ENCODE results near the gene EML5. TPM values are rescaled to one million over a fixed set of nuclear protein-coding genes. Genes with fewer than 3 reads are reported as not detected.
A peak's percentile ranks its signal among the peaks of the same experiment; 100 is the strongest.

Gene EML5
- total and polyA plus RNA-seq, 3 experiments from 2014 or later = 0.86 to 3.6 (median 3.2) TPM

- Histone ChIP-seq H3K4me1 (ENCODE audit: insufficient read depth, low read length) (no peaks in the 10 kb centered on the region), H3K4me3 (ENCODE audit: low read length) (no peak overlapping the region), H3K27ac (ENCODE audit: low read depth, low read length) (no peak overlapping the region), H3K36me3 (ENCODE audit: insufficient read depth, low read length) (peaks cover 18% of the 10 kb centered on the region), H3K9me3 (ENCODE audit: low read length) (no peaks in the 10 kb centered on the region), H3K27me3 (ENCODE audit: insufficient read depth, low read length, poor library complexity, severe bottlenecking) (no peaks in the 10 kb centered on the region)
- Mint-ChIP-seq H3K36me3 (peaks cover 13 to 72% (median 31%) of the 10 kb centered on the region in 3 donors), H3K4me1 (peaks cover 10 to 27% (median 18%) of the 10 kb centered on the region in 3 donors), H3K27me3 (no peaks in the 10 kb centered on the region), H3K27ac (peak overlapping the region in 3 of 8 donors; percentile 58 to 64 (median 61)), H3K9me3 (no peaks in the 10 kb centered on the region), H3K4me3 (no peak overlapping the region)
- no peak for DNase-seq
- POLR2A ChIA-PET = no interaction called here
- CTCF ChIA-PET = no interaction called here
Observed at GRCh38 chr14:88613552-88614010, 179.2 kb downstream of the EML5 start.

GRCh38 chr14:88612981-88613380 is 179.8 kb downstream of the EML5 start:
- Histone ChIP-seq H3K9me3 (ENCODE audit: low read length) (no peaks in the 10 kb centered on the region), H3K4me1 (ENCODE audit: insufficient read depth, low read length) (no peaks in the 10 kb centered on the region), H3K27me3 (ENCODE audit: insufficient read depth, low read length, poor library complexity, severe bottlenecking) (no peaks in the 10 kb centered on the region), H3K27ac (ENCODE audit: low read depth, low read length) (no peak overlapping the region), H3K4me3 (ENCODE audit: low read length) (no peak overlapping the region), H3K36me3 (ENCODE audit: insufficient read depth, low read length) (peaks cover 24% of the 10 kb centered on the region)
- ChIA-PET CTCF (no interaction called here), POLR2A (no interaction called here)
- Mint-ChIP-seq H3K9me3 (no peaks in the 10 kb centered on the region), H3K4me3 (no peak overlapping the region), H3K27me3 (no peaks in the 10 kb centered on the region), H3K27ac (peak overlapping the region in 2 of 8 donors; percentile 28 to 50), H3K36me3 (peaks cover 19 to 73% (median 33%) of the 10 kb centered on the region in 3 donors), H3K4me1 (peaks cover 10 to 27% (median 18%) of the 10 kb centered on the region in 3 donors)
- no peak for DNase-seq

- H3K4me3 ChIP-seq (ENCODE audit: low read length) = no peak overlapping the region
- no peaks in the 10 kb centered on the region for H3K9me3 ChIP-seq (ENCODE audit: low read length)
- Mint-ChIP-seq H3K4me3 (no peak overlapping the region), H3K27me3 (no peaks in the 10 kb centered on the region), H3K27ac (peak overlapping the region in 7 of 8 donors; percentile 6 to 81 (median 41)), H3K4me1 (peaks cover 10 to 27% (median 18%) of the 10 kb centered on the region in 3 donors), H3K9me3 (no peaks in the 10 kb centered on the region), H3K36me3 (peaks cover 20 to 81% (median 41%) of the 10 kb centered on the region in 3 donors)
- no peak overlapping the region for H3K27ac ChIP-seq (ENCODE audit: low read depth, low read length)
- DNase-seq = no peak
- CTCF ChIA-PET = no interaction called here
- H3K4me1 ChIP-seq (ENCODE audit: insufficient read depth, low read length) = no peaks in the 10 kb centered on the region
- H3K27me3 ChIP-seq (ENCODE audit: insufficient read depth, low read length, poor library complexity, severe bottlenecking) = no peaks in the 10 kb centered on the region
- H3K36me3 ChIP-seq (ENCODE audit: insufficient read depth, low read length) = peaks cover 32% of the 10 kb centered on the region
- POLR2A ChIA-PET = no interaction called here
Observed at GRCh38 chr14:88611878-88612277, 180.9 kb downstream of the EML5 start.

GRCh38 chr14:88607829-88608228 is 184.9 kb downstream of the EML5 start:
- no peaks in the 10 kb centered on the region for H3K27me3 Mint-ChIP-seq
- Histone ChIP-seq H3K36me3 (ENCODE audit: insufficient read depth, low read length) (peaks cover 42% of the 10 kb centered on the region), H3K4me1 (ENCODE audit: insufficient read depth, low read length) (no peaks in the 10 kb centered on the region), H3K27ac (ENCODE audit: low read depth, low read length) (no peak overlapping the region), H3K9me3 (ENCODE audit: low read length) (no peaks in the 10 kb centered on the region), H3K27me3 (ENCODE audit: insufficient read depth, low read length, poor library complexity, severe bottlenecking) (no peaks in the 10 kb centered on the region), H3K4me3 (ENCODE audit: low read length) (no peak overlapping the region)
- ChIA-PET POLR2A (no interaction called here), CTCF (no interaction called here)
- no peak overlapping the region for H3K27ac Mint-ChIP-seq
- H3K36me3 Mint-ChIP-seq = peaks cover 19 to 88% (median 55%) of the 10 kb centered on the region in 3 donors
- peaks cover 7 to 20% (median 10%) of the 10 kb centered on the region in 3 donors for H3K4me1 Mint-ChIP-seq
- no peak for DNase-seq
- no peak overlapping the region for H3K4me3 Mint-ChIP-seq
- no peaks in the 10 kb centered on the region for H3K9me3 Mint-ChIP-seq

GRCh38 chr14:88605594-88605993 is 187.2 kb downstream of the EML5 start:
- DNase-seq = no peak
- CTCF ChIA-PET = no interaction called here
- no peaks in the 10 kb centered on the region for H3K9me3 Mint-ChIP-seq
- no peaks in the 10 kb centered on the region for H3K27me3 Mint-ChIP-seq
- POLR2A ChIA-PET = no interaction called here
- H3K27ac Mint-ChIP-seq = peak overlapping the region in 1 of 8 donors; percentile 34
- Histone ChIP-seq H3K27ac (ENCODE audit: low read depth, low read length) (no peak overlapping the region), H3K4me1 (ENCODE audit: insufficient read depth, low read length) (no peaks in the 10 kb centered on the region), H3K36me3 (ENCODE audit: insufficient read depth, low read length) (peaks cover 46% of the 10 kb centered on the region), H3K9me3 (ENCODE audit: low read length) (no peaks in the 10 kb centered on the region), H3K4me3 (ENCODE audit: low read length) (no peak overlapping the region), H3K27me3 (ENCODE audit: insufficient read depth, low read length, poor library complexity, severe bottlenecking) (no peaks in the 10 kb centered on the region)
- no peak overlapping the region for H3K4me3 Mint-ChIP-seq
- peaks cover 3 to 12% (median 4%) of the 10 kb centered on the region in 3 donors for H3K4me1 Mint-ChIP-seq
- H3K36me3 Mint-ChIP-seq = peaks cover 23 to 89% (median 49%) of the 10 kb centered on the region in 3 donors

- Mint-ChIP-seq H3K4me1 (peaks cover 15 to 25% (median 16%) of the 10 kb centered on the region in 3 donors), H3K9me3 (no peaks in the 10 kb centered on the region), H3K27me3 (no peaks in the 10 kb centered on the region), H3K27ac (peak overlapping the region in 1 of 8 donors; percentile 47), H3K4me3 (no peak overlapping the region), H3K36me3 (peaks cover 16 to 86% (median 45%) of the 10 kb centered on the region in 3 donors)
- CTCF ChIA-PET = no interaction called here
- Histone ChIP-seq H3K27ac (ENCODE audit: low read depth, low read length) (no peak overlapping the region), H3K4me3 (ENCODE audit: low read length) (no peak overlapping the region), H3K36me3 (ENCODE audit: insufficient read depth, low read length) (peaks cover 36% of the 10 kb centered on the region), H3K9me3 (ENCODE audit: low read length) (no peaks in the 10 kb centered on the region), H3K4me1 (ENCODE audit: insufficient read depth, low read length) (peaks cover 12% of the 10 kb centered on the region), H3K27me3 (ENCODE audit: insufficient read depth, low read length, poor library complexity, severe bottlenecking) (no peaks in the 10 kb centered on the region)
- no peak for DNase-seq
- POLR2A ChIA-PET = no interaction called here
Observed at GRCh38 chr14:88604212-88604611, 188.5 kb downstream of the EML5 start.

GRCh38 chr14:88599761-88600439 is 192.9 kb downstream of the EML5 start:
- H3K4me1 Mint-ChIP-seq = peaks cover 21 to 29% (median 23%) of the 10 kb centered on the region in 3 donors
- CTCF ChIA-PET = no interaction called here

GRCh38 chr14:88599326-88599725 is 193.4 kb downstream of the EML5 start:
- Mint-ChIP-seq H3K27me3 (no peaks in the 10 kb centered on the region), H3K36me3 (peaks cover 17 to 91% (median 42%) of the 10 kb centered on the region in 3 donors), H3K9me3 (no peaks in the 10 kb centered on the region), H3K4me3 (peak overlapping the region in 1 of 7 donors; percentile 14), H3K27ac (peak overlapping the region in 7 of 8 donors; percentile 11 to 91 (median 62)), H3K4me1 (peaks cover 21 to 29% (median 23%) of the 10 kb centered on the region in 3 donors)
- Histone ChIP-seq H3K36me3 (ENCODE audit: insufficient read depth, low read length) (peaks cover 26% of the 10 kb centered on the region), H3K4me1 (ENCODE audit: insufficient read depth, low read length) (peaks cover 12% of the 10 kb centered on the region), H3K27me3 (ENCODE audit: insufficient read depth, low read length, poor library complexity, severe bottlenecking) (no peaks in the 10 kb centered on the region), H3K27ac (ENCODE audit: low read depth, low read length) (no peak overlapping the region), H3K9me3 (ENCODE audit: low read length) (no peaks in the 10 kb centered on the region), H3K4me3 (ENCODE audit: low read length) (no peak overlapping the region)
- ChIA-PET POLR2A (no interaction called here), CTCF (no interaction called here)
- no peak for DNase-seq

More at GRCh38 chr14:88599761-88600439, 192.9 kb downstream of the EML5 start:
- Mint-ChIP-seq H3K27me3 (no peaks in the 10 kb centered on the region), H3K4me3 (peak overlapping the region in 6 of 7 donors; percentile 13 to 55 (median 43)), H3K36me3 (peaks cover 17 to 88% (median 42%) of the 10 kb centered on the region in 3 donors), H3K9me3 (no peaks in the 10 kb centered on the region), H3K27ac (peak overlapping the region; percentile 11 to 91 (median 86))
- DNase-seq = no peak
- POLR2A ChIA-PET = no interaction called here
- H3K4me1 ChIP-seq (ENCODE audit: insufficient read depth, low read length) = peaks cover 12% of the 10 kb centered on the region
- H3K4me3 ChIP-seq (ENCODE audit: low read length) = no peak overlapping the region
- no peaks in the 10 kb centered on the region for H3K27me3 ChIP-seq (ENCODE audit: insufficient read depth, low read length, poor library complexity, severe bottlenecking)
- H3K9me3 ChIP-seq (ENCODE audit: low read length) = no peaks in the 10 kb centered on the region
- no peak overlapping the region for H3K27ac ChIP-seq (ENCODE audit: low read depth, low read length)
- H3K36me3 ChIP-seq (ENCODE audit: insufficient read depth, low read length) = peaks cover 26% of the 10 kb centered on the region
